T-cell (primary cell): ENCODE measurements around the gene ATRAID. TPM values are rescaled to one million over a fixed set of nuclear protein-coding genes. Genes with fewer than 3 reads are reported as not detected.

Experiments used
- ATAC-seq, 4 experiments: fragments of 200-7000 bp in 3 of 4; fragments of 150-1000 bp in 1 of 4; cut with Tn5 transposase; replicated peaks in 1 of 4; 1 replicate in 3 of 4; 2 replicates in 1 of 4; pipeline ENCODE4 v1.10.0; 2021; ENCODE audit warnings: moderate library complexity in 3 of 4, mild to moderate bottlenecking in 2 of 4, moderate number of reproducible peaks in 1 of 4
- CTCF ChIA-PET, 2 donors: fragments of 300-600 bp; sonication (Branson Sonifier 250); formaldehyde crosslinking; loops; one replicate each; lab custom pipeline; 2022; ENCODE audit warnings: antibody characterized with exemption in 2 of 2; lab: Charles Lee
- POLR2A ChIA-PET, 2 donors: fragments of 300-600 bp; sonication (Branson Sonifier 250); formaldehyde crosslinking; loops; one replicate each; lab custom pipeline; 2022; ENCODE audit warnings: antibody characterized with exemption in 2 of 2; lab: Charles Lee
- DNase-seq, 35 experiments: peaks; one replicate each; pipeline versions ENCODE4 v3.0.0 to v3.0.0-alpha.2; 2013 to 2023
- H3K27ac ChIP-seq: one replicate; pipeline ENCODE4 v1.5.1; 2013; ENCODE audit warnings: low read length
- H3K27me3 ChIP-seq, 2 experiments: replicated peaks in 1 of 2; 1 replicate in 1 of 2; 2 replicates in 1 of 2; pipeline versions ENCODE4 v1.6.1 to v1.7.0; 2013; ENCODE audit warnings: low read length in 1 of 2, mixed read lengths in 1 of 2; ENCODE audit not compliant: control insufficient read depth in 2 of 2, insufficient read depth in 2 of 2; ENCODE audit errors: extremely low read depth in 1 of 2
- H3K36me3 ChIP-seq, 2 donors: 1 replicate in 1 of 2; 2 replicates in 1 of 2; pipeline versions ENCODE4 v1.6.1 to v1.7.0; 2013; ENCODE audit warnings: low read length in 1 of 2; ENCODE audit not compliant: control insufficient read depth in 2 of 2, insufficient read depth in 1 of 2; ENCODE audit errors: extremely low read depth in 1 of 2
- H3K4me1 ChIP-seq, 2 experiments: 1 replicate in 1 of 2; 2 replicates in 1 of 2; pipeline versions ENCODE4 v1.6.1 to v1.7.0; 2013; ENCODE audit warnings: low read length in 2 of 2, mixed read lengths in 1 of 2; ENCODE audit not compliant: insufficient read depth in 2 of 2, control insufficient read depth in 1 of 2; ENCODE audit errors: extremely low read depth in 1 of 2
- H3K4me3 ChIP-seq, 2 donors: 1 replicate in 1 of 2; 2 replicates in 1 of 2; pipeline versions ENCODE4 v1.5.1 to v1.7.0; 2013; ENCODE audit warnings: mild to moderate bottlenecking in 2 of 2, low read length in 1 of 2, moderate library complexity in 1 of 2; ENCODE audit not compliant: control insufficient read depth in 1 of 2; ENCODE audit errors: extremely low read depth in 1 of 2
- H3K9me3 ChIP-seq: 2 replicates; pipeline ENCODE4 v1.7.0; 2013
- H3K27ac Mint-ChIP-seq, 2 donors: one replicate each; pipeline ENCODE4 v1.8.0; 2020 to 2021; ENCODE audit warnings: mild to moderate bottlenecking in 2 of 2, mixed read lengths in 2 of 2
- H3K27me3 Mint-ChIP-seq, 2 donors: one replicate each; pipeline ENCODE4 v1.8.0; 2021 to 2022; ENCODE audit warnings: mixed read lengths in 2 of 2
- H3K36me3 Mint-ChIP-seq: one replicate; pipeline ENCODE4 v1.8.0; 2021; ENCODE audit warnings: mixed read lengths
- H3K4me1 Mint-ChIP-seq, 3 donors: one replicate each; pipeline ENCODE4 v1.8.0; 2020 to 2022; ENCODE audit warnings: mixed read lengths in 3 of 3, mild to moderate bottlenecking in 1 of 3
- H3K4me3 Mint-ChIP-seq, 3 donors: one replicate each; pipeline ENCODE4 v1.8.0; 2020 to 2022; ENCODE audit warnings: mild to moderate bottlenecking in 3 of 3, mixed read lengths in 3 of 3, moderate library complexity in 3 of 3
- H3K9me3 Mint-ChIP-seq, 3 donors: one replicate each; pipeline ENCODE4 v1.8.0; 2020 to 2022; ENCODE audit warnings: mixed read lengths in 3 of 3
- WGBS: methylation state at CpG from one replicate; pipeline ENCODE4 v1.1.5; 2013; ENCODE audit warnings: missing lambda C conversion rate; ENCODE audit not compliant: insufficient coverage; 5-methylcytosine and 5-hydroxymethylcytosine counted together
- total RNA-seq, 35 experiments: library from RNA in 6 of 35; stranded (reverse) in 6 of 35; fragments of 120-200 nt in 1 of 35; gene quantifications; one replicate each; pipeline versions ENCODE4 v1.2.1 to v1.2.4 and lab custom pipeline; 2013 to 2026

Gene ATRAID
- total RNA-seq, 5 donors from 2014 or later (not counting 1 experiment from before 2014, with no cell fraction given) = 78.9 to 106 (median 96.0) TPM

DNA sequence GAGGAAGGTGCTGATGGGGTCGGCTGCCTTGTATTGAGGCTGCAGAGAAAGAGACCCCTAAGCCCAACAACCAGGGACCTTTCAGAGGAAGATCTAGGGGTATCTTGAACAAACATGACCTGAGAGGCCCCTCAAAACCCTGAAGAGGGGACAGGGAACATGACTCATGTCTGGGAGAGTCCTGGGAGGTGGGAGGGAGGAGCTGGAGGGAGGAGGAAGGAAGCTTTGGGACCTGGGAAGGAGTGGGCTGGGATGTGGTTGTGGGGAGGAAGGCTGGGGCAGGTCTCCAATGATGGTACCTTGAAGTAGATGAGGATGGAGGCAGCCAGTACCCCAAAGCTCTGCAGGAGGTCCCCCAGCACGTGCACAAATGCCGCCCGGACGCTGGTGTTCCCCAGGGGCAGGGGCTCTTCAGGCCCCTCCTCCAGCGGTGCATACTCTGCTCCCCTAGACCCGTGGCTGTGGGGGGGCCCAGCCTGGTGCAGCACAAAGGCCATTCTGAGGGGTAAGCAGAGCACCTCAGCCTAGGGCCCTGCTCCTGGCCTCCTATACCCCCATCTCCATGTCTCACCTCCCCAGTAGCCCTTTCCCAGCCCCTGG is 45.1 kb downstream of the ATRAID start:
- no peak for DNase-seq
- 82% methylated on average over 6 of the region's 7 CpGs for WGBS
- Mint-ChIP-seq H3K27me3 (peaks cover 63 to 74% of the 10 kb centered on the region in 2 donors), H3K36me3 (no peaks in the 10 kb centered on the region), H3K4me1 (peaks cover 7 to 13% (median 13%) of the 10 kb centered on the region in 3 donors), H3K4me3 (no peak overlapping the region), H3K27ac (no peak overlapping the region), H3K9me3 (no peaks in the 10 kb centered on the region)
- ChIA-PET CTCF (interaction anchor here in 1 of 2 donors (1.7 kb wide), 1 partner anchor 23 kb away, joined by 5 read pairs; no protein-coding TSS in a partner anchor), POLR2A (no interaction called here)
- no peaks in the 10 kb centered on the region for H3K36me3 ChIP-seq
- no peak overlapping the region for H3K27ac ChIP-seq
- no peak for ATAC-seq
- H3K27me3 ChIP-seq = peaks cover 15 to 78% of the 10 kb centered on the region in 2 experiments
- no peaks in the 10 kb centered on the region for H3K9me3 ChIP-seq
- peaks cover 0 to 7% of the 10 kb centered on the region in 2 experiments for H3K4me1 ChIP-seq
- no peak overlapping the region for H3K4me3 ChIP-seq

DNA sequence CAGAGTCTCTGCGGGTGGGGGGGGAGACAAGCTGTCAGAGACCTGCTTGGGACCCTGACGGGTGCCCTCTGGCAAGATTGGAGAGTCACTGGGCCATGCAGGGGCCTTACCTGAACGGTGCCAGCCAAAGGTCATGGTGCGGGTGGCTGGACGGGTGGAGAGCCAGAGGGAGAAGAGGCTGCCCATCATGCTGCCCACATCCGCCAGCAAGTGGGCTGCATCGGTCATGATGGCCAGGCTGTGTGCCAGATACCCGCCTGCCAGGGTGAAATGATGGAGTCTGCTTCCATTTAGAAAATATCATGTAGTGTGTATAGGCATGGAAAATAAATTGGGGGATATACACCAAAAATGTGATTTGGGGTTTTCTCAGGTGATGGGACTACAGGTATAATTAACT is 46.2 kb downstream of the ATRAID start:
- WGBS = 86% methylated on average over 8 of the region's 8 CpGs
- Histone ChIP-seq H3K4me3 (no peak overlapping the region), H3K27ac (no peak overlapping the region), H3K27me3 (peaks cover 15 to 83% of the 10 kb centered on the region in 2 experiments), H3K36me3 (no peaks in the 10 kb centered on the region), H3K9me3 (no peaks in the 10 kb centered on the region), H3K4me1 (peaks cover 0 to 16% of the 10 kb centered on the region in 2 experiments)
- H3K27me3 Mint-ChIP-seq = peaks cover 63 to 74% of the 10 kb centered on the region in 2 donors
- no peak overlapping the region for H3K27ac Mint-ChIP-seq
- peaks cover 8 to 16% (median 14%) of the 10 kb centered on the region in 3 donors for H3K4me1 Mint-ChIP-seq
- ChIA-PET CTCF (interaction anchor here in 1 of 2 donors (0.6 kb wide), 1 partner anchor 342 kb away, joined by 3 read pairs; no protein-coding TSS in a partner anchor), POLR2A (no interaction called here)
- no peak for DNase-seq
- ATAC-seq = no peak
- H3K9me3 Mint-ChIP-seq = no peaks in the 10 kb centered on the region
- H3K4me3 Mint-ChIP-seq = no peak overlapping the region
- H3K36me3 Mint-ChIP-seq = no peaks in the 10 kb centered on the region

DNA sequence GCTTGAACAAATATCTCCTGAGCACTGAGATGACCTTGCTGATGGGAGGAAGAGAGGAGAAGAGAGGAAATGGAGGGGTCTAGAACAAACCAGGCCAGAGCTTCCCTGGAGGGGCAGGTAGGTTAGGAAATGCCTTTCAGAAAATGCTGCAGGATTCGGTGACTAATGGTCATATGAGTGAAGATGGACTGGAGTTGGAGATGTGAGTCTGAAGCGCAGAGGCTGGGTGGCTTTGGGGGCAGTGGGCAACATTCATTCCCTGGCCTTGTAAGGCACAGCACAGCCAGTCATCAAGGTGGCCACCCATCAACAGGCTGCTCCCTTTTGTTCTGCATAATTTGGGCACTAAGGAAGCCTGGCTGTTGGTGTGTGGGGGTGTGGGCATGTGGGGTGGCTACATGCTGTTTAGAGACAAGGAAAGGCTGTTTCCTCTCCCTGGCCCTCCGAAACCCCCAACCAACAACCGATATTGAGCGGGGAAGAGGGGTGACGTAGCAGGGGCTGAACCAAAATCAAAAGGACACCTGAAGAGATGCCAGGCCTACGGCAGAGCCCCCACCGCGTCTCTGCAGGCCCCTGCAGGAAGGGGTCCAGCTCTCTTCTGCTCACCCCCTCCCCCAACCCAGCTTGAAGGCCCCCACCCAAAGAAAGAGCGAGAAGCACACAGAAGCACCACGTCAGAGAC is 49.5 kb downstream of the ATRAID start:
- no peaks in the 10 kb centered on the region for H3K9me3 ChIP-seq
- peaks cover 54 to 69% of the 10 kb centered on the region in 2 donors for H3K27me3 Mint-ChIP-seq
- H3K4me3 Mint-ChIP-seq = peak overlapping the region; percentile 37 to 87 (median 64)
- ATAC-seq (no peak), DNase-seq (no peak)
- ChIA-PET CTCF (no interaction called here), POLR2A (no interaction called here)
- H3K4me3 ChIP-seq = peak overlapping the region in 1 of 2 donors; percentile 66
- H3K36me3 ChIP-seq = no peaks in the 10 kb centered on the region
- H3K36me3 Mint-ChIP-seq = no peaks in the 10 kb centered on the region
- peaks cover 5 to 42% of the 10 kb centered on the region in 2 experiments for H3K4me1 ChIP-seq
- no peak overlapping the region for H3K27ac Mint-ChIP-seq
- peaks cover 21 to 93% of the 10 kb centered on the region in 2 experiments for H3K27me3 ChIP-seq
- 84% methylated on average over 6 of the region's 11 CpGs for WGBS
- H3K4me1 Mint-ChIP-seq = peaks cover 28 to 35% (median 30%) of the 10 kb centered on the region in 3 donors
- no peak overlapping the region for H3K27ac ChIP-seq
- H3K9me3 Mint-ChIP-seq = no peaks in the 10 kb centered on the region

DNA sequence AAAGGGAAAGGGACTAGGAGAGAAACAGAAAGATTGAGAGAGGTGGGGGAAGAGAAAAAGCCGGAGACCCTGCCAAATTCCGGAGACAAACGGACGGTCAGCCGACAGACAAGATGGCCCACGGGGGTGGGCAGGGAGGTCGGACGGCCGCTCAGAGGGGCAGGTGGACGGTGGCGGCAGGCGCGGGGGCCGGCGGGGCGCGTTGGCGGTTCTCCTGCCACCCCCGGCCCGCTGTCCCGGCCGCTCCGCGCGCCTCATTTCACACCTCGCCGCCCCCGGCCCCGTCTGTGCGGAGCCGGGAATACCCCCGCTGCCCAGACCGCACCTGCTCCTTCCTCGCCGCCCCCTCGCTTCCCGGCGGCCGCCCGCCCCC is 50.1 kb downstream of the ATRAID start:
- no peaks in the 10 kb centered on the region for H3K36me3 Mint-ChIP-seq
- 3% methylated on average over 40 of the region's 40 CpGs for WGBS
- H3K27me3 Mint-ChIP-seq = peaks cover 49 to 64% of the 10 kb centered on the region in 2 donors
- Histone ChIP-seq H3K4me3 (peak overlapping the region in 1 of 2 donors; percentile 66), H3K27ac (no peak overlapping the region), H3K27me3 (peaks cover 21 to 87% of the 10 kb centered on the region in 2 experiments), H3K36me3 (no peaks in the 10 kb centered on the region), H3K9me3 (no peaks in the 10 kb centered on the region), H3K4me1 (peaks cover 5 to 42% of the 10 kb centered on the region in 2 experiments)
- peaks cover 28 to 35% (median 30%) of the 10 kb centered on the region in 3 donors for H3K4me1 Mint-ChIP-seq
- POLR2A ChIA-PET = no interaction called here
- H3K4me3 Mint-ChIP-seq = peak overlapping the region; percentile 37 to 87 (median 64)
- ATAC-seq = no peak
- no peaks in the 10 kb centered on the region for H3K9me3 Mint-ChIP-seq
- no peak overlapping the region for H3K27ac Mint-ChIP-seq
- peak in 1 of 35 experiments; percentile 9 for DNase-seq
- CTCF ChIA-PET = interaction anchor here in 1 of 2 donors (0.6 kb wide), 1 partner anchor 19 kb away, joined by 6 read pairs; no protein-coding TSS in a partner anchor

DNA sequence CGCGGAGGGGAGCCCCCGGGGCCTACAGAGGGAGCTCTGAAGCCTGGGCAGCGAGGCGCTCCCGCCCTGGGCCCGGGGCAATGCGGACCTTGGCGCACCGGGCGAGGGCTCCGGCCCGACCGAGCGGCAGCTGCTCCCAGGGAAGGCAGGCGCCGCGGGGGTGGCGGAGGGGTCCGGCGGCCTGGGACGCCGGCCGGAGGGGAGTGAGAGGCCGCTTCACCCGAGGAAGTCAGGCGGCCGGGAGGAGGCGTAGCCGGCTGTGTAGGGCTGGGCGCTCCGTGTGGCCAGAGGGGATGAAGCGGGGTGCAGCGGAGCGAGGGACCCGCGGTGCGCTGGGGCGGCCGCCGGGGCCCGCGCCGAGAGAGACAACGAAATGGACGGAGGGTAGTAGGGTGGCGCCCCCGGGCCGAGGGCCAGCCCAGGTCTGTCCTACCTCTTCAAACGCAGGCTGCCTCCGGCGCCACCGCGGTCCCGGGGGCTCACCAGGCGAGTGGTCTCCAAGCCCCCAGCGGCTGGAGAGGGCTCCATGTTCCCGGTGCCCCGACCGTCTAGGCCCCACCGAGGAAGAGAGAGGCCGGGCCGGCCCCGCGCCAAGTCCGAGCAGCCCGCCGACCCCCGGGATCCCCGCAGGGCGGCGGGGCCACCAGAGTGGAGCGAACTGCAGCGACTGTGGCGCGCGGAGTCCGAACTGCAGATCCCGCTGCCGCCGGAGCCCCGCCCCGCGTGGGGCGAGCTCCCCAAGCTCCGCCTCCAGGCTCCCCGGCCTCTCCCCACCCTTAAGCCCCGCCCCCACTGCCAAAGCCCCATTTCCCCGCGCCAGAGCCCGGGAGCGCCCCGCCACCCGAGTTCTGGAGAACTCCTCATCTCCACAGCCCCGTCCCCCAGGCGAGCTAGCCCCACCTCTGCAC is 50.8 kb downstream of the ATRAID start, which contains the start of gene SLC30A3:
Gene SLC30A3, minus strand, starts transcription at position 669 of the 908 bp plus-strand sequence. Its CDS starts 141 bp downstream, at position 528.
- Mint-ChIP-seq H3K9me3 (no peaks in the 10 kb centered on the region), H3K27ac (peak within 1 kb of the TSS in 1 of 2 donors; percentile 2), H3K36me3 (no peaks in the 10 kb centered on the region), H3K27me3 (peaks cover 42 to 57% of the 10 kb centered on the region in 2 donors), H3K4me3 (peak within 1 kb of the TSS; percentile 84 to 87 (median 85)), H3K4me1 (peaks cover 28 to 35% (median 30%) of the 10 kb centered on the region in 3 donors)
- Histone ChIP-seq H3K4me3 (peak within 1 kb of the TSS; percentile 41 to 86), H3K36me3 (no peaks in the 10 kb centered on the region), H3K4me1 (peaks cover 5 to 42% of the 10 kb centered on the region in 2 experiments), H3K27me3 (peaks cover 21 to 85% of the 10 kb centered on the region in 2 experiments), H3K9me3 (no peaks in the 10 kb centered on the region), H3K27ac (no peak within 1 kb of the TSS)
- ChIA-PET POLR2A (interaction anchor here in 1 of 2 donors (0.9 kb wide), 1 partner anchor 11 kb away, joined by 4 read pairs; no protein-coding TSS in a partner anchor), CTCF (interaction anchor here (0.6 to 4.0 kb wide), 4 partner anchors 17 to 998 kb away, joined by 3 to 18 read pairs (median 4); no protein-coding TSS in a partner anchor)
- peak in 33 of 35 experiments; percentile 16 to 73 (median 45) for DNase-seq
- peak; percentile 60 to 76 (median 72) for ATAC-seq
- WGBS = 2% methylated on average over 93 of the region's 96 CpGs
